K562 (cell line): ENCODE results near the gene FAM200B.

Experiments used
- SAFB2 ChIP-seq: fragments of 200-400 bp; formaldehyde crosslinking; IDR thresholded peaks from 2 replicates; pipeline ENCODE4 v1.6.1; 2018; ENCODE audit warnings: borderline replicate concordance, low read length, low read depth, moderate library complexity; ENCODE audit not compliant: severe bottlenecking
- STAT6 ChIP-seq: sonication (generic); formaldehyde crosslinking; IDR thresholded peaks from 2 replicates; pipeline ENCODE4 v1.8.1; 2023; ENCODE audit warnings: mild to moderate bottlenecking, missing genetic modification reagents
- ZEB2 ChIP-seq: fragments of 450-650 bp; IDR thresholded peaks from 2 replicates; pipeline ENCODE4 v1.6.1; 2016
- TF ChIP-seq, protein P1 (sequence below): fragments of 250-450 bp; sonication (Bioruptor Pico); IDR thresholded peaks from 2 replicates; pipeline ENCODE4 v1.4.0; 2020
- TF ChIP-seq, protein P2 (sequence below), 2 experiments: fragments of 450-650 bp in 1 of 2; sonication (generic) in 1 of 2; formaldehyde crosslinking in 1 of 2; IDR thresholded peaks in 1 of 2; conservative IDR thresholded peaks in 1 of 2; 2 replicates each; pipeline versions ENCODE4 v1.6.1 to v1.8.1; 2016 to 2023; ENCODE audit warnings: mild to moderate bottlenecking in 2 of 2, moderate library complexity in 2 of 2, inconsistent platforms in 1 of 2, missing genetic modification reagents in 1 of 2

GRCh38 chr4:15717086-15717485, 35.5 kb downstream of the FAM200B start:
- no peak for TF ChIP-seq ZEB2
- TF ChIP-seq, protein P1, sequence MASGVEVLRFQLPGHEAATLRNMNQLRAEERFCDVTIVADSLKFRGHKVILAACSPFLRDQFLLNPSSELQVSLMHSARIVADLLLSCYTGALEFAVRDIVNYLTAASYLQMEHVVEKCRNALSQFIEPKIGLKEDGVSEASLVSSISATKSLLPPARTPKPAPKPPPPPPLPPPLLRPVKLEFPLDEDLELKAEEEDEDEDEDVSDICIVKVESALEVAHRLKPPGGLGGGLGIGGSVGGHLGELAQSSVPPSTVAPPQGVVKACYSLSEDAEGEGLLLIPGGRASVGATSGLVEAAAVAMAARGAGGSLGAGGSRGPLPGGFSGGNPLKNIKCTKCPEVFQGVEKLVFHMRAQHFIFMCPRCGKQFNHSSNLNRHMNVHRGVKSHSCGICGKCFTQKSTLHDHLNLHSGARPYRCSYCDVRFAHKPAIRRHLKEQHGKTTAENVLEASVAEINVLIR, result no peak
- no peak for TF ChIP-seq STAT6 (CRISPR knock-in tag)
- TF ChIP-seq, protein P2, sequence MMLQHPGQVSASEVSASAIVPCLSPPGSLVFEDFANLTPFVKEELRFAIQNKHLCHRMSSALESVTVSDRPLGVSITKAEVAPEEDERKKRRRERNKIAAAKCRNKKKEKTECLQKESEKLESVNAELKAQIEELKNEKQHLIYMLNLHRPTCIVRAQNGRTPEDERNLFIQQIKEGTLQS (IDR thresholded peaks at IDR 0.05), result no peak
- TF ChIP-seq, protein P2 (CRISPR knock-in tag; conservative IDR thresholded peaks at IDR 0.05), result no peak
- TF ChIP-seq SAFB2, result no peak
